HepG2 (cell line): ENCODE measurements around the gene MYH16. TPM values are rescaled to one million over a fixed set of nuclear protein-coding genes. Genes with fewer than 3 reads are reported as not detected.

Source experiments
- ATF6 ChIP-seq: sonication (generic); formaldehyde crosslinking; conservative IDR thresholded peaks from 2 replicates; pipeline ENCODE4 v1.4.0; 2020; ENCODE audit warnings: missing genetic modification reagents
- DNMT3B ChIP-seq: conservative IDR thresholded peaks from 2 replicates; pipeline ENCODE4 v1.6.1; 2016; ENCODE audit warnings: missing biosample characterization, control low read depth
- DR1 ChIP-seq: sonication (generic); formaldehyde crosslinking; IDR thresholded peaks from 2 replicates; pipeline ENCODE4 v1.8.0; 2021; ENCODE audit warnings: mild to moderate bottlenecking, missing genetic modification reagents, inconsistent platforms
- FUBP1 ChIP-seq: sonication (generic); formaldehyde crosslinking; IDR thresholded peaks from 2 replicates; pipeline ENCODE4 v1.5.1; 2020; ENCODE audit warnings: missing genetic modification reagents, mild to moderate bottlenecking, borderline replicate concordance
- GTF3A ChIP-seq: sonication (generic); formaldehyde crosslinking; conservative IDR thresholded peaks from 2 replicates; pipeline ENCODE4 v1.4.0; 2020; ENCODE audit warnings: mild to moderate bottlenecking, missing genetic modification reagents
- HOMEZ ChIP-seq: IDR thresholded peaks from 2 replicates; pipeline ENCODE4 v1.6.1; 2016; ENCODE audit warnings: low read depth
- IKZF5 ChIP-seq: IDR thresholded peaks from 2 replicates; pipeline ENCODE4 v1.6.1; 2018; ENCODE audit warnings: missing genetic modification reagents, mild to moderate bottlenecking, missing compliant biosample characterization
- NR2F2 ChIP-seq: IDR thresholded peaks from 2 replicates; pipeline ENCODE4 v1.6.1; 2012; ENCODE audit warnings: low read depth, inconsistent platforms, borderline replicate concordance
- PRDM15 ChIP-seq: sonication (generic); formaldehyde crosslinking; IDR thresholded peaks from 2 replicates; pipeline ENCODE4 v1.4.0; 2020; ENCODE audit warnings: missing genetic modification reagents
- YEATS4 ChIP-seq: sonication (generic); formaldehyde crosslinking; IDR thresholded peaks from 2 replicates; pipeline ENCODE4 v1.4.0; 2020; ENCODE audit warnings: missing genetic modification reagents, borderline replicate concordance
- ZNF235 ChIP-seq: sonication (generic); formaldehyde crosslinking; IDR thresholded peaks from 2 replicates; pipeline ENCODE4 v1.8.1; 2023; ENCODE audit warnings: mild to moderate bottlenecking, missing genetic modification reagents, borderline replicate concordance
- ZNF326 ChIP-seq: sonication (generic); formaldehyde crosslinking; IDR thresholded peaks from 2 replicates; pipeline ENCODE4 v1.4.0; 2020; ENCODE audit warnings: missing genetic modification reagents, borderline replicate concordance
- ZNF577 ChIP-seq: sonication (generic); formaldehyde crosslinking; IDR thresholded peaks from 2 replicates; pipeline ENCODE4 v1.4.0; 2020; ENCODE audit warnings: mild to moderate bottlenecking, low read depth, missing genetic modification reagents, borderline replicate concordance
- polyA plus RNA-seq, 8 experiments: library from polyadenylated mRNA; depleted of rRNA in 3 of 8; stranded (reverse) in 7 of 8; unstranded in 1 of 8; fragments of >200 nt; fragmentation: Illumina TruSeq in 4 of 8; extraction: Trizol in 4 of 8; gene quantifications; 2 replicates each; pipeline versions ENCODE4 v1.2.1 to v1.2.3, GENCODE V29; 2011 to 2016; ENCODE audit warnings: low read depth in 4 of 8, missing spikeins in 1 of 8, mixed read lengths in 1 of 8; ENCODE audit not compliant: insufficient read depth in 1 of 8
- total RNA-seq, 5 experiments: library from RNA; depleted of rRNA; stranded (reverse); fragments of >200 nt; fragmentation: Illumina TruSeq; extraction: Trizol; gene quantifications; 2 replicates each; pipeline ENCODE4 v1.2.3, GENCODE V29; 2016; ENCODE audit warnings: low read depth in 1 of 5
- TF ChIP-seq, protein P1 (sequence below): sonication (generic); formaldehyde crosslinking; IDR thresholded peaks from 2 replicates; pipeline ENCODE4 v1.4.0; 2020; ENCODE audit warnings: missing genetic modification reagents, mild to moderate bottlenecking, borderline replicate concordance

MYH16 gene
- total and polyA plus RNA-seq, 2 of the 13 experiments (the other 11 are each of a cell fraction or from before 2014, with no cell fraction given): 0.05 to 0.15 TPM

DNA sequence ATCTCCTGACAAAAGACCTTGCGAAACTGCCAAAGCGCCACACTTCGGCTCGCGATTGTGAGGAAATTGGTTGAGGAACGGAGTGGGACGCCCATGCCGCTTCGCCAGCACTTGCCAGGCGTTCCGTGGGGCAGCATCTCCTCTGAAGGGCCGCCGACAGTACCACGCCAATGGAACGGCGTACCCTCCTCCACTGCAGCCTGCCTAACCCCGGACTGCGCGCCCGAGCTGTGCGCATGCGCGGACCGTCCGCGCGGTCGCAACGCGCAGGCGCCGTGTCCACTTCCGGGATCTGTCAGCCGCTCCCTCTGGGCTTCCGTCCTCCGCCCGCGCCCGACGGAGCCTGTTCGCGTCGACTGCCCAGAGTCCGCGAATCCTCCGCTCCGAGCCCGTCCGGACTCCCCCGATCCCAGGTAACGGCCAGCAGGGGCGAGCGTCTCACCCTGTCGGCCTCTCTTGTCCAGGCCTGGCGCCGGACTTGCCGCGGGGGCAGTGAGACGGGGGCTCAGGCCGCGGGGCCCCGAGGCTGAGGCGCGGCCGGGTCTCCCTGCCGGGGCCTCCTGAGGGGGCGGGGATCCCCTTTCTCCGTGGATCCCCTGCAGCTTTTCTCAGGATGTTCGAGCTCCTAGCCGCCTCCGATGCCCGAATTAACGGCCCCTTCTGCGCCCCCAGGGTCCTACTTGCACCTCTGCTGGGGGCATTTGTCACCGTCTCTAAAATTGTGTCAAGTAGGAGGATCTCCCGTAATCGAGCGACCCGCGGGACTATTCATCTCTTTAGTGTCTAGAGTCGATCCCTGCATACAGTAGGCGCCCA is 53.2 kb downstream of the MYH16 start, which contains the start of gene ARPC1A (continued):
- TF ChIP-seq ATF6 (CRISPR knock-in tag): no peak; the same call in 1 of the 2 replicates
- 0 out of 2 replicates have a peak, but pooled peaks have one; percentile 12 for TF ChIP-seq DNMT3B (CRISPR knock-in tag)
- TF ChIP-seq PRDM15: peak; percentile 79
- no peak for TF ChIP-seq ZNF577 (CRISPR knock-in tag)
- no peak for TF ChIP-seq FUBP1 (CRISPR knock-in tag)
- TF ChIP-seq ZNF326 (CRISPR knock-in tag): no peak
- no peak for TF ChIP-seq NR2F2
- TF ChIP-seq DR1 (CRISPR knock-in tag): peak; percentile 92
- no peak for TF ChIP-seq GTF3A (CRISPR knock-in tag)
- peak; percentile 88 for TF ChIP-seq IKZF5 (CRISPR knock-in tag)
- peak; percentile 95 for TF ChIP-seq YEATS4 (CRISPR knock-in tag)
- 0 out of 2 replicates have a peak, but pooled peaks have one; percentile 18 for TF ChIP-seq HOMEZ (CRISPR knock-in tag)
- TF ChIP-seq ZNF235 (CRISPR knock-in tag): no peak
- TF ChIP-seq, protein P1, sequence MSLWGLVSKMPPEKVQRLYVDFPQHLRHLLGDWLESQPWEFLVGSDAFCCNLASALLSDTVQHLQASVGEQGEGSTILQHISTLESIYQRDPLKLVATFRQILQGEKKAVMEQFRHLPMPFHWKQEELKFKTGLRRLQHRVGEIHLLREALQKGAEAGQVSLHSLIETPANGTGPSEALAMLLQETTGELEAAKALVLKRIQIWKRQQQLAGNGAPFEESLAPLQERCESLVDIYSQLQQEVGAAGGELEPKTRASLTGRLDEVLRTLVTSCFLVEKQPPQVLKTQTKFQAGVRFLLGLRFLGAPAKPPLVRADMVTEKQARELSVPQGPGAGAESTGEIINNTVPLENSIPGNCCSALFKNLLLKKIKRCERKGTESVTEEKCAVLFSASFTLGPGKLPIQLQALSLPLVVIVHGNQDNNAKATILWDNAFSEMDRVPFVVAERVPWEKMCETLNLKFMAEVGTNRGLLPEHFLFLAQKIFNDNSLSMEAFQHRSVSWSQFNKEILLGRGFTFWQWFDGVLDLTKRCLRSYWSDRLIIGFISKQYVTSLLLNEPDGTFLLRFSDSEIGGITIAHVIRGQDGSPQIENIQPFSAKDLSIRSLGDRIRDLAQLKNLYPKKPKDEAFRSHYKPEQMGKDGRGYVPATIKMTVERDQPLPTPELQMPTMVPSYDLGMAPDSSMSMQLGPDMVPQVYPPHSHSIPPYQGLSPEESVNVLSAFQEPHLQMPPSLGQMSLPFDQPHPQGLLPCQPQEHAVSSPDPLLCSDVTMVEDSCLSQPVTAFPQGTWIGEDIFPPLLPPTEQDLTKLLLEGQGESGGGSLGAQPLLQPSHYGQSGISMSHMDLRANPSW (CRISPR knock-in tag): peak; percentile 70; the same call in 1 of the 2 replicates
